Testis (tissue), 3 donors: ENCODE measurements around the gene RGS7. TPM values are rescaled to one million over a fixed set of nuclear protein-coding genes. Genes with fewer than 3 reads are reported as not detected.

ENCODE experiments used
- DNase-seq: peaks from one replicate; pipeline ENCODE4 v3.0.0-alpha.2; 2019
- H3K27ac ChIP-seq, 2 donors: fragments of 200-600 bp; sonication (generic); one replicate each; pipeline ENCODE4 v1.5.1; 2019
- H3K27me3 ChIP-seq: fragments of 200-600 bp; sonication (generic); one replicate; pipeline ENCODE4 v1.5.1; 2019
- H3K36me3 ChIP-seq: fragments of 200-600 bp; sonication (generic); one replicate; pipeline ENCODE4 v1.5.1; 2017; ENCODE audit warnings: low read depth; ENCODE audit errors: missing control alignments
- H3K4me1 ChIP-seq: fragments of 200-600 bp; sonication (generic); one replicate; pipeline ENCODE4 v1.5.1; 2019
- H3K4me3 ChIP-seq, 2 donors: fragments of 200-600 bp; sonication (generic); one replicate each; pipeline ENCODE4 v1.5.1; 2017 to 2019
- H3K9me3 ChIP-seq: fragments of 200-600 bp; sonication (generic); one replicate; pipeline ENCODE4 v1.5.1; 2017
- POLR2A ChIP-seq: fragments of 450-650 bp; IDR thresholded peaks from one replicate; pipeline ENCODE4 v1.6.1; 2017; ENCODE audit warnings: antibody characterized with exemption, mild to moderate bottlenecking, moderate library complexity
- whole genome bisulfite sequencing, 2 donors: methylation state at CpG; one replicate each; pipeline ENCODE4 v1.1.5; 2018; 5-methylcytosine and 5-hydroxymethylcytosine counted together
- intact Hi-C: fragments of 100-400 bp; cut with DNase I; formaldehyde crosslinking; loops from one replicate; pipeline ENCODE4 v1.15.1; 2023; ENCODE audit warnings: low total_unique reads
- polyA plus RNA-seq: library from polyadenylated mRNA; stranded (reverse); fragments of 350-450 nt; fragmentation: Illumina TruSeq; extraction: RNeasy Lipid Tissue Mini Kit (QIAGEN cat#74804); gene quantifications from one replicate; pipeline ENCODE4 v1.2.3, GENCODE V29; 2014; ENCODE audit warnings: low read depth, low replicate concordance; ENCODE audit not compliant: insufficient read depth
- total RNA-seq, 2 donors: library from RNA; depleted of rRNA; stranded (reverse); fragments of >200 nt; gene quantifications; one replicate each; pipeline ENCODE4 v1.2.3, GENCODE V29; 2016
- TF ChIP-seq, protein P1 (sequence below), 3 experiments: fragments of 450-650 bp in 2 of 3; fragments of 200-600 bp in 1 of 3; sonication (generic) in 1 of 3; IDR thresholded peaks; one replicate each; pipeline ENCODE4 v1.5.1; 2016 to 2019; ENCODE audit warnings: antibody characterized with exemption in 3 of 3, mild to moderate bottlenecking in 2 of 3, moderate library complexity in 1 of 3

Gene RGS7
- total and polyA plus RNA-seq, 3 donors from 2014 or later = 5.0 to 6.6 (median 5.4) TPM

DNA sequence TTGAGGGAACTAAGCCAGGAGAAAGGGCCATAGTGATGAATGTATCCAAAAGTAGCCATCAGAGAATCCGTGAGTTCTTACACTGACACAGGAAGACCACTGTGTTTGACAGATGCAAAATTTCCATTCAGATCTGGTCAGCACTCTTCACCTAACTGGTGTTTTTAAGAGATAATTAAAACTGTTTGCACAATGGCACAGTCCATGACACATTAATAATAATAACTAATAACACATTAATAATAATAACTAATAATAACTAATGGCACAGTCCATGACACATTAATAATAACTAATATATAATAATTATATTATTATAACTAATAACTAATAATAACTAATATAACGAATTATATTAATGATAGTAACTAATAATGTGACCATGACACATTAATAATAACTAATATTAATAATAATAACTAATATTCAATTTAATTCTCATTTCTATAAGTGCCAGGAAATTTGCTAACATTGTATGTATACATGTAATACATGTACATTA, 195.8 kb downstream of the RGS7 start:
- Histone ChIP-seq H3K27ac (no peak overlapping the region), H3K36me3 (no peaks in the 10 kb centered on the region), H3K4me1 (no peaks in the 10 kb centered on the region), H3K4me3 (no peak overlapping the region), H3K27me3 (no peaks in the 10 kb centered on the region), H3K9me3 (no peaks in the 10 kb centered on the region)
- TF ChIP-seq, protein P1, sequence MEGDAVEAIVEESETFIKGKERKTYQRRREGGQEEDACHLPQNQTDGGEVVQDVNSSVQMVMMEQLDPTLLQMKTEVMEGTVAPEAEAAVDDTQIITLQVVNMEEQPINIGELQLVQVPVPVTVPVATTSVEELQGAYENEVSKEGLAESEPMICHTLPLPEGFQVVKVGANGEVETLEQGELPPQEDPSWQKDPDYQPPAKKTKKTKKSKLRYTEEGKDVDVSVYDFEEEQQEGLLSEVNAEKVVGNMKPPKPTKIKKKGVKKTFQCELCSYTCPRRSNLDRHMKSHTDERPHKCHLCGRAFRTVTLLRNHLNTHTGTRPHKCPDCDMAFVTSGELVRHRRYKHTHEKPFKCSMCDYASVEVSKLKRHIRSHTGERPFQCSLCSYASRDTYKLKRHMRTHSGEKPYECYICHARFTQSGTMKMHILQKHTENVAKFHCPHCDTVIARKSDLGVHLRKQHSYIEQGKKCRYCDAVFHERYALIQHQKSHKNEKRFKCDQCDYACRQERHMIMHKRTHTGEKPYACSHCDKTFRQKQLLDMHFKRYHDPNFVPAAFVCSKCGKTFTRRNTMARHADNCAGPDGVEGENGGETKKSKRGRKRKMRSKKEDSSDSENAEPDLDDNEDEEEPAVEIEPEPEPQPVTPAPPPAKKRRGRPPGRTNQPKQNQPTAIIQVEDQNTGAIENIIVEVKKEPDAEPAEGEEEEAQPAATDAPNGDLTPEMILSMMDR (IDR thresholded peaks at IDR 0.05) = no peak
- TF ChIP-seq POLR2A = no peak
- no peak for DNase-seq
- intact Hi-C loops = no loop called here
- WGBS, 2 donors = 53 to 56% methylated on average over 2 of the region's 2 CpGs

DNA sequence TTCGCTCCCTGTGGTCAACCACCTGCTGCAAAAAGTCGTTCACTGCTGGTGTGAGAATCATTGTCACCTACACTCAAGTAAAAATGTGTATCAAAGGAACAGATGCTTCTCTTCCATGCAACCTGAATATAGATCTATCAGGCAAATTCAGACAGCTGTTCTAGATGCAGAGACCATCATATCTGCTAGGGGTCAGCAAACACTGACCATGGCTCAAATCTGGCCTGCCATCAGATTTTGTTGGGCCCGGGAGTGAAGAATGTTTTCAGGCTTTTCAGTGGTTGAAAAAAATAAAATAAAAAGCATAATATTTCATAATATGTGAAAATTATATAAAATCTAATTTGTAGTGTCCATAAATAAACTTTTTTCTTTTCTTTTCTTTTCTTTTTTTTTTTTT, 199.6 kb downstream of the RGS7 start:
- Histone ChIP-seq H3K4me1 (no peaks in the 10 kb centered on the region), H3K9me3 (no peaks in the 10 kb centered on the region)

DNA sequence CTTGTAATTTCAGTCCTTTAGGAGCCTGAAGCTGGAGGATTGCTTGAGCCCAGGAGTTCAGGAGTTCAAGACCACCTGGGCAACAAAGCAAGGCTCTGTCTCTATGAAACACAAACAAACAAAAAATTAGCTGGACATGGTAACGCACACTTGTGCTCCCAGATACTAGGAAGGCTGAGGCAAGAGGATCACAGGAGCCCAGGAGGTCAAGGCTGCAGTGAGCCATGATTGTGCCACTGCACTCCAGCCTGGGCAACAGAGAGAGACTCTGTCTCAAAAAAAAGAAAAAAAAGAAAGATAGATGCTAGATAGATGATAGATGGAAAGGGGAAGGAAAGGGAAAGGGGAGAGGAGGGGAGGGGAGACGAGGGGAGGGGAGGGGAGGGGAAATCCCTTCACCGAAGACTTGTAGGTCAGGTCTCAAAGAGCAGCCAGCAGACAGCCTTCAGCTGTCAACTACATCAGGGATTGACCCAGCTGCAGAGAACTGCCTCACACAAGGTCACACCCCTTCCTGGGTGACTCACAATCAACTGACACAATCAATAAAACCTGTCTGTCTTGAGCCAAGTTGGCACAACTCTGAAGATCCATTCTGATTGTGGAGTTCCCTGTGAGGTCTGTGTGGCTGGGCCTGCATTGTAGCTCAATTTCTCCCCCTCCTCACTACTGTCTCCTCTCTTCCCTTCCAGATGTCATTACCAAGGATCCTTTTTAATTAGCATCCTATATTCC, 200.6 kb downstream of the RGS7 start:
- TF ChIP-seq, protein P1 (IDR thresholded peaks at IDR 0.05) = no peak
- no peak for TF ChIP-seq POLR2A
- H3K27me3 ChIP-seq = no peaks in the 10 kb centered on the region
- 22 to 37% methylated on average over 3 of the region's 3 CpGs for WGBS, 2 donors
- no peak for DNase-seq
- no peak overlapping the region for H3K27ac ChIP-seq
- H3K9me3 ChIP-seq = no peaks in the 10 kb centered on the region
- no peaks in the 10 kb centered on the region for H3K4me1 ChIP-seq
- no peak overlapping the region for H3K4me3 ChIP-seq
- H3K36me3 ChIP-seq = no peaks in the 10 kb centered on the region
- intact Hi-C loops = no loop called here

More for the DNA sequence above, 199.6 kb downstream of the RGS7 start:
- Histone ChIP-seq H3K36me3 (no peaks in the 10 kb centered on the region), H3K4me3 (no peak overlapping the region), H3K27me3 (no peaks in the 10 kb centered on the region), H3K27ac (no peak overlapping the region)
- TF ChIP-seq POLR2A = no peak
- intact Hi-C loops = no loop called here
- DNase-seq = no peak
- WGBS, 2 donors = 72 to 87% methylated on average over 3 of the region's 3 CpGs

DNA sequence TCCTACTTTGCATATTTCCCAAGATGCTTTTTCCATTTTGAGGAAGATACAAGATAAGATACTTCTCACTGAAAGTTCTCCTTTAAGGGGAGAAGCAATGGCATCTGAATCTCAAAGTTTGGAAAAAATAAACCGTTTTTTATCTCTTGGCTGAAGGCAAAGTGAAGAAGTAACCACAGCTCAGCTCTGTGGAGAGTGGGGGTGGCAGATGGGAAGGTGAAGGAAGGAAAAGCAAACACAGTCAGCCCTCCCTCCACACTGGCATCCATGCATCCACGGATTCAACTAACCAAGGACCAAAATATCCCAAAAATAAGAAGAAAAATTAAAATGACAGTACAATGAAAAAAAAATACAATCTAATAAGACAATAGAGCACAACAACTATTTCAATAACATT, 211.1 kb downstream of the RGS7 start:
- no peak for DNase-seq

DNA sequence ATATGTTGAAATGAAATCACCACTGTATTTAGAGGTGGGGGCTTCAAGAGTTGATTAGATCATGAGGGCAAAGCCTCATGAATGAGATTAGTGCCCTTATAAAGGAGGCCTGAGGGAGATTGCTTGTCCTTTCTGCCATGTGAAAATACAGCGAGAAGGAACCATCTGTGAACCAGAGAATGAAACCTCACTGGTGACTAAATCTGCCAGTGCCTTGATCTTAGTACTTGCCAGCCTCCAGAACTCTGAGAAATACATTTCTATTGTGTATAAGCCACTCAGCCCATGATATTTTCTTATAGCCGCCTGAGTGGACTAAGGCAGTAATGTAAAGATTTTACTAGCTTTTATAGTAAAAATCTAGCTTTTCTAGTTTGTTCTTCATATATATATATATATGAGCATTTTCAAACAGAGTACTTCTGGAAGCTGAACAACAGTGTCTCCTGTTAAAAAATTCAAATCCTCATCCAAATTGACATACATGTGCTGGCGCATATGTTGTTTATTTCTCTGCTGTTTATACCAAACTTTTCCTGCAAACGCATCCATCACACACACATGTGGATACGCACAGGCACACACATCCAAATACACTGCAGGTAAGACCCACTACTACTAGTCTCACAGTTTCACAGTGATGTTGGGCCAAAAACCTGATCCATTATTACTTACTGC, 213.1 kb downstream of the RGS7 start:
- Histone ChIP-seq H3K4me1 (no peaks in the 10 kb centered on the region), H3K36me3 (no peaks in the 10 kb centered on the region), H3K27ac (no peak overlapping the region), H3K4me3 (no peak overlapping the region), H3K9me3 (no peaks in the 10 kb centered on the region), H3K27me3 (no peaks in the 10 kb centered on the region)
- 95 to 96% methylated on average over 5 of the region's 5 CpGs for WGBS, 2 donors
- DNase-seq = no peak
- intact Hi-C loops = no loop called here
- TF ChIP-seq, protein P1 (IDR thresholded peaks at IDR 0.05) = no peak
- TF ChIP-seq POLR2A = no peak

More for the DNA sequence above, 211.1 kb downstream of the RGS7 start:
- Histone ChIP-seq H3K4me3 (no peak overlapping the region), H3K9me3 (no peaks in the 10 kb centered on the region), H3K27ac (no peak overlapping the region), H3K4me1 (no peaks in the 10 kb centered on the region), H3K36me3 (no peaks in the 10 kb centered on the region), H3K27me3 (no peaks in the 10 kb centered on the region)
- TF ChIP-seq, protein P1 (IDR thresholded peaks at IDR 0.05) = no peak
- TF ChIP-seq POLR2A = no peak
- intact Hi-C loops = no loop called here
- WGBS, 2 donors = 54 to 60% methylated on average over 2 of the region's 2 CpGs
